Endothelial cell (in vitro differentiated cells): ENCODE results near the gene SLC2A9. TPM values are rescaled to one million over a fixed set of nuclear protein-coding genes. Genes with fewer than 3 reads are reported as not detected.

Source experiments
- DNase-seq: peaks from one replicate; pipeline ENCODE4 v3.0.0; 2021; ENCODE audit warnings: low spot score
- H3K27ac Mint-ChIP-seq: one replicate; pipeline ENCODE4 v1.8.0; 2021; ENCODE audit warnings: mixed read lengths, inconsistent platforms; ENCODE audit not compliant: unreplicated experiment
- H3K27me3 Mint-ChIP-seq: one replicate; pipeline ENCODE4 v1.8.0; 2021; ENCODE audit warnings: mild to moderate bottlenecking, moderate library complexity, mixed read lengths, inconsistent platforms; ENCODE audit not compliant: unreplicated experiment
- H3K36me3 Mint-ChIP-seq: one replicate; pipeline ENCODE4 v1.8.0; 2021; ENCODE audit warnings: mild to moderate bottlenecking, low read depth, mixed read lengths, inconsistent platforms; ENCODE audit not compliant: unreplicated experiment
- H3K4me1 Mint-ChIP-seq: one replicate; pipeline ENCODE4 v1.8.0; 2021; ENCODE audit warnings: mild to moderate bottlenecking, mixed read lengths, inconsistent platforms; ENCODE audit not compliant: unreplicated experiment
- H3K4me3 Mint-ChIP-seq: one replicate; pipeline ENCODE4 v1.8.0; 2021; ENCODE audit warnings: mild to moderate bottlenecking, mixed read lengths, inconsistent platforms; ENCODE audit not compliant: unreplicated experiment
- H3K9me3 Mint-ChIP-seq: one replicate; pipeline ENCODE4 v1.8.0; 2021; ENCODE audit warnings: mixed read lengths, inconsistent platforms; ENCODE audit not compliant: unreplicated experiment
- CTCF ChIP-seq: fragments of 200-600 bp; sonication (generic); IDR thresholded peaks from one replicate; pipeline ENCODE4 v1.5.0; 2021; ENCODE audit warnings: antibody characterized with exemption; ENCODE audit not compliant: unreplicated experiment
- total RNA-seq: library from RNA; stranded (reverse); fragmentation: NEBNext Ultra II Directional; extraction: Animal tissue kit (Norgen Biotek cat#: 25700); gene quantifications from one replicate; pipeline ENCODE4 v1.2.1, GENCODE V29; 2021; ENCODE audit not compliant: unreplicated experiment

Gene SLC2A9
- total RNA-seq, 1 donor from 2014 or later: 0.72 TPM

GRCh38 chr4:9847968-9848748 lies 173.1 kb downstream of the SLC2A9 start:
- Mint-ChIP-seq H3K4me3 (no peak overlapping the region), H3K4me1 (peaks cover 8% of the 10 kb centered on the region), H3K27me3 (no peaks in the 10 kb centered on the region), H3K9me3 (no peaks in the 10 kb centered on the region), H3K36me3 (no peaks in the 10 kb centered on the region), H3K27ac (no peak overlapping the region)
- no peak for DNase-seq
- no peak for TF ChIP-seq CTCF

GRCh38 chr4:9845791-9846493 lies 175.4 kb downstream of the SLC2A9 start:
- H3K27ac Mint-ChIP-seq: no peak overlapping the region
- TF ChIP-seq CTCF: no peak
- no peaks in the 10 kb centered on the region for H3K36me3 Mint-ChIP-seq
- H3K27me3 Mint-ChIP-seq: peaks cover 1% of the 10 kb centered on the region
- no peak overlapping the region for H3K4me3 Mint-ChIP-seq
- H3K9me3 Mint-ChIP-seq: no peaks in the 10 kb centered on the region
- peaks cover 8% of the 10 kb centered on the region for H3K4me1 Mint-ChIP-seq
- no peak for DNase-seq

GRCh38 chr4:9841072-9841471 lies 180.2 kb downstream of the SLC2A9 start:
- TF ChIP-seq CTCF: no peak
- Mint-ChIP-seq H3K4me1 (no peaks in the 10 kb centered on the region), H3K9me3 (no peaks in the 10 kb centered on the region), H3K4me3 (no peak overlapping the region), H3K27ac (no peak overlapping the region), H3K27me3 (peaks cover 3% of the 10 kb centered on the region), H3K36me3 (peaks cover 3% of the 10 kb centered on the region)
- no peak for DNase-seq

- Mint-ChIP-seq H3K4me1 (no peaks in the 10 kb centered on the region), H3K4me3 (no peak overlapping the region), H3K27me3 (peaks cover 3% of the 10 kb centered on the region), H3K27ac (no peak overlapping the region), H3K9me3 (no peaks in the 10 kb centered on the region), H3K36me3 (peaks cover 3% of the 10 kb centered on the region)
- TF ChIP-seq CTCF: no peak
- no peak for DNase-seq
Measured at GRCh38 chr4:9835430-9835829, 185.9 kb downstream of the SLC2A9 start.

GRCh38 chr4:9833421-9833820 lies 187.9 kb downstream of the SLC2A9 start:
- no peak overlapping the region for H3K27ac Mint-ChIP-seq
- H3K9me3 Mint-ChIP-seq: no peaks in the 10 kb centered on the region
- peaks cover 3% of the 10 kb centered on the region for H3K36me3 Mint-ChIP-seq
- no peak overlapping the region for H3K4me3 Mint-ChIP-seq
- TF ChIP-seq CTCF: no peak
- H3K27me3 Mint-ChIP-seq: peaks cover 1% of the 10 kb centered on the region
- no peaks in the 10 kb centered on the region for H3K4me1 Mint-ChIP-seq
- no peak for DNase-seq
